HS-27A (cell line): ENCODE results near the gene MAP2K5.

Experiments
- DNase-seq: peaks from one replicate; pipeline ENCODE4 v3.0.0-alpha.2; 2012; ENCODE audit warnings: low read depth, missing footprints

The MAP2K5 gene

GRCh38 chr15:67559576-67559975 is 17.1 kb downstream of the MAP2K5 start:
- no peak for DNase-seq

DNA sequence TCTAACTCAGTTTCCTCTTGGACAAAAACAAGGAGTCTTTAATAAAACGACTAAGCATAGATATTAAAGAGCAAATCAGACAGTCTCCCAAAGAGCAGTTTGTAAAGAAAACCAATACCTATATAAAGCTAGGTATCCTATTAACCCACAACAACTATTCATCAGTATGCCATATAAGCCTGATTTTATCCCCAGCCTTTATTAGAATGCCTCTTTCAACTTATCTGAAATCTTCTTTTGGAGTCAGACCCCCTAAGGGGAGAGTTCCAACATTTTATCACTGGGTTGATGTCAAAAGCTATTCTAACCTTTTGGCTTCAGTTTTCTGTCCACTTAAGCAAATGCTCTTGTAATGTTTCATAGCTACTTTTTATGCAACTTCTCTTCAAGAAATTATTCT is 17.8 kb downstream of the MAP2K5 start:
- no peak for DNase-seq

- no peak for DNase-seq
These were observed 20.6 kb downstream of the MAP2K5 start for GRCh38 chr15:67563092-67563491.

GRCh38 chr15:67564021-67564967 is 21.8 kb downstream of the MAP2K5 start:
- DNase-seq: no peak

GRCh38 chr15:67564968-67565345 is 22.5 kb downstream of the MAP2K5 start:
- no peak for DNase-seq

DNA sequence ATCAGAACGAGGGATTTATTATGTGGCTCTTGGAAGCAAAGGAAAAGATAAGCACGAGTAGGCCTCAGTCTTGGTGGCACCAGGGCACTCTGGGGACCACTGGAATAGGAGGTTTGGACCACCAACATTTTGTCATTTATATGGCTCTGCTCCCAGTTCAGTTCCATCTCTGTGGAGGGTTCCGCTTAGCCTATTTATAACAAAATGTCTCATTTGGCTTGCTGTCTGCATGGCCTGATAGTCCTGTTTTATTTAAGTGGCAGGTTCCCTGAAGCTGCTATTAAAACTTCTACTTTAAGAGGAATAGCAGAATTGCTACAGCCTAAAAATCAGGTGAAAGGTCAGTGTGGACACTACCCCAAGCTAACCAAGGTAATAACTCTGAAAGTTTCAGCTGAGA is 27.2 kb downstream of the MAP2K5 start:
- no peak for DNase-seq

DNA sequence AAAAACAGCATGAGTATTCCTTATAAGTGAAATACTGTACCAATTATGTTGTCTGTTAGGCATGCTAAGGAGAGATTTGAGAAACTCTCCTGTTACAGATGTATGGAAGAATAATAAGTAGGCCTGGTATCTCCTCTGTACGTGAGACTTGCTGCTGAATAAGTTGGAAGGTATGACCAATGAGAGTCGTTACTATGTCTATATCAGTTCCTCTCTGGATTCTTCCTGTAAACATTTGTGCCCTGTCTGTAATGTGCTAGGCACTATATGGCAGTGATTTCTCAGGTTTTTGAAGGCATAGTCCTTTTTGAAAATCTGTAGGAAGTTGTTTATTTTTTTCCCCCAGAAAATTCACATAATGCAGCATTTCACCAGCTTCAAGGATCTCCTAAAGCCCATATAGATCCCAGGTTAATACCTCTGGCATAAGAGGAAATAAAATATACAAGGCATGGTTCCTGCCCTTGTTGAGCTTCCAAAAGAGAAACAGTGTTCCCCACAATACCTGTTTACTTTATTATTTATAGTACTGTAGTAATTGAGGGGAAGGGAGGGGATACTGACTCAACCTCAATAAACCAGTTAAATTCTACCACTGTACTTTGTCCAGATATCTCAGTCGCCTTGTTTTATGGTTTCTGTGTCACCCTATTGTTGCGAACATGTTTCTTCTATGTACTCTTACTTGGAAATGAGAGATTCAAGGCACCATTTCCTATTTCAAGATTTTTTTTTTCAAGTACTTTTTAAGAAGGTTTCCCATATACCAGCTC is 28.6 kb downstream of the MAP2K5 start:
- no peak for DNase-seq

GRCh38 chr15:67571648-67572415 is 29.3 kb downstream of the MAP2K5 start:
- DNase-seq: no peak

DNA sequence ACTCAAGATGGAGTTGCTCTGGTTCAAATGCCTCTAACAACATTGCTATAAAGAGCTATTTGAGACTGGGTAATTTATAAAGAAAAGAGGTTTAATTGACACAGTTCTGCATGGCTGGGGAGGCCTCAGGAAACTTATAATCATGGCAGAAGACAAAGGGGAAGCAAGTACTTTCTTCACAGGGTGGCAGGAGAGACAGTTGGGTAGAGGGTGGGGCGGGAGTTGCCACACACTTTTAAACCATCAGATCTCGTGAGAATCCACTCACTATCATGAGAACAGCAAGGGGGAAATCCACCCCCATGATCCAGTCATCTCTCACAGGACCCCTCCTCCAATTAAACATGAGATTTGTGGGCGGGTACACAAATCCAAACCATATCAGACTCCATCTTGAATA is 30.7 kb downstream of the MAP2K5 start:
- no peak for DNase-seq

DNA sequence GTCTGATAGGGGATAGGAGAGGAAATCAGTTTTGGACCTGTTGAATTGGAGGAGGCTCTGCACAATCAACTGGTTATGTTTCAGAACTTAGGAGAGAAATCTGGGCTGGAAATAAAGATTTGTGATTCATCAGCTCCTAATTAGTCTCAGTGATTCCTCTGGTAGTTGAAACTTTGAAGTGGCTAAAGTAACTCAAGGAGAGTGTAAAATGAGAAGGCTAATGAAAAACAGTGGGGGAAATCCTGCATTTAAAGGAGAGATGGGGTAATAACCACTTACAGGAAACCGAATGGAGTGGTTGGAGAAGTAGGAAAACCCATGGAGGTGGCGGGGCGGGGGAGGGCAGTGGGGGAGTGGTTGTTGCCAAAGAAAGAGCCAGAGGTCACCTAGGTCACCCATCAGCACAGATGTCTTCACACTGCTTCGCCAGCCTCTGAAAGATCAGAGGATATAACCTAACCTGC is 32.6 kb downstream of the MAP2K5 start:
- no peak for DNase-seq

DNA sequence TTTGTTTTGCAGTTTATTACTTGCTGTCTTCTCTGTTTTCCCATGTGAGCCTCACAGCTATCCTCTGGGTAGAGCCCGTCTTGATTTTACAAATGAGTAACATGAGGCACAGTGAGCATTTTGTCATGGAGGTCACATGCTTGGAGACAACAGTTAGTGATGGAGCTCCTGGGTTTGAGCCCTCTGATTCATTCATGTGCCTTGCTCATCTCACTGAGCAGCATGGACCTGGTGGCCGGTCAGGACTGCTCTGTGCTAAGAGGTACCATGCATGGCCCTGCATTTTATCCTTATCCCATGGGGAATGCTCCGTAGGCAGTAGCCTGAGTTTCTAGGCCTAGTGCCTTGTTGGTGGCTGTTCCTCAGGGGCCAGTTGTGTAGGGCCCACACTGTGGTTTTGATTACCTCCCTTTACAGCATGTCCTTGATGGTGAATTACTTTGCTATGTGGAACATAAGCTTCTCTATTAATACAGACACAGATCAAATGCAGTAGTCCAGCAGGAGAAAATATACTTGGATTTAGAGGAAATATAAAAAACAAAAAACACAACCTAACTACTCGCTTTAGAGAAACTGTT is 35.6 kb downstream of the MAP2K5 start:
- DNase-seq: no peak

DNA sequence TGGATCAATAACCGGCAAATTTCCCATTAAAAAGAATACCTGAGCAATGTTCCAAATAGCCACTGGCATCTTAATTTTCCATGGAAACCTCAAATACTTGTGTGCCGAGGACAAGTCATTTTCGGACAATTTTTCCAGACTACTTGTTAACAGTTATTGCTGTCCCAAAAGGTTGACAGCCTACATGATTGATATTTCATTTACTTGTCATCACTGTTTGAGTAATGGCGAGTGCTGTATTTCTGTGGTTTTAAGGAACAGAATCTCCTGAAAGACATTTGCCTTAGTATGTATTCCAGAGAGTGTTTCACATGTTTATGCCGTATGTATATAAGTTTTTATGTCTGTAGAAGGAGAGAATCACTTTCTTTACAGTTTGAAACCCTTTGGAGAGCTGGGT is 36.7 kb downstream of the MAP2K5 start:
- no peak for DNase-seq

DNA sequence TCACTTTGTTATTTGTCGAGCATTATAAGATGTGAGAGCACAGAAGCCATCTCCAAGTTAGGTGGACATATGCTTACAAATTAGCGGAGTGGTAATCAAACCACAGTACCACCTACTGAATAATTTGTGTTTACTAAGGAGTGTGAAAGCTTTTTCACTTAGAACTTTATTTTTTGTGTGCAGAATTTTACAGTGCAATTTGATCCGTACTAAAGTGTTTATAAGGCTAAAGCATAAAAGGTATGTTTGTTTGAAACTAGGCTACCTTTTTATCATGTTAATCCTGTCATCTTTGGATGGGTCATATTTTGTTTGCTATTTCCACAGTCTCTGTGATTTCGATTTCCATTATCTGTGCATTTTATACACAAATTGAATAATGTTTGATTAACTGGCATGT is 37.5 kb downstream of the MAP2K5 start:
- no peak for DNase-seq

- DNase-seq: no peak
These were observed 41.7 kb downstream of the MAP2K5 start for GRCh38 chr15:67584157-67584556.

GRCh38 chr15:67585681-67586080 is 43.2 kb downstream of the MAP2K5 start:
- no peak for DNase-seq

DNA sequence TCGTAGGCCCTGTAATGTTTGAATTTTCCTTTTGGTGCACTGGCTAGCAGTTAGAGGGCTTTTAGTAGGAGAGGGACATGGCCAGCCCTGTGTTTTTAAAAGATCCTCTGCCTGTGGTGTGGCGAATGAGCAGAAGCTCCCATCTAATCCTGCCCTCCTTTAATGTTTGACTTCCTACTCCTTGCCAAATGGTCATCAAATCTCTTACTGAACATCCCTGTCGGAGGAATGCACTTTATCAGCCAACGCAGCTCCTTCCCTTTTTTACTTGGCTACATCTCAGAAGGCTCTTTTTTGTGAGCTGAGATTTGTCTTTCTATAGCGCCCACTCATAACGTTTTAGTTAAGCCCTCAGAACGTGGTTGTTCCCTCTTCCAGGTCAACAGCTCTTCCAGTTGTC is 44.8 kb downstream of the MAP2K5 start:
- no peak for DNase-seq

GRCh38 chr15:67587754-67588153 is 45.3 kb downstream of the MAP2K5 start:
- DNase-seq: no peak

- no peak for DNase-seq
These were observed 47.7 kb downstream of the MAP2K5 start for GRCh38 chr15:67590191-67590590.

GRCh38 chr15:67592245-67592644 is 49.7 kb downstream of the MAP2K5 start:
- DNase-seq: no peak

GRCh38 chr15:67593562-67593961 is 51.1 kb downstream of the MAP2K5 start:
- DNase-seq: no peak

DNA sequence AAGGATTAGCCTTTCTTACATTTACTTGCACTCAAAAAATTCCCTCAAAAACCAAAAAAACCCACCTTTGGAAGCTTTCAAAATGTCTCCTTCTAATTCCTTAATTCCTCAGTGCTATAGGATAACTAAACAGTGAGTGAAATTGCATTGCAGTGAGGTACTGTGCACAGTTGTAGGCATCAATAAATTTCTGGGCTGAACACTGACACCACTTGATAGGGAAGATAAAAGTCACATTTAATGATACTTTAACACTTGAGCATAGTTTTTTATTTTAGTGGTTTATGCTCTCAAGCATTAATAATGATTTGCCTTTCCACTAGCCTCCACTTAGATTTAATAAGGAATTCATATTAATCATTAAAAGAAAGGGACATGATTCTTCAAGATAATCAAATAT is 52.3 kb downstream of the MAP2K5 start:
- DNase-seq: no peak

DNA sequence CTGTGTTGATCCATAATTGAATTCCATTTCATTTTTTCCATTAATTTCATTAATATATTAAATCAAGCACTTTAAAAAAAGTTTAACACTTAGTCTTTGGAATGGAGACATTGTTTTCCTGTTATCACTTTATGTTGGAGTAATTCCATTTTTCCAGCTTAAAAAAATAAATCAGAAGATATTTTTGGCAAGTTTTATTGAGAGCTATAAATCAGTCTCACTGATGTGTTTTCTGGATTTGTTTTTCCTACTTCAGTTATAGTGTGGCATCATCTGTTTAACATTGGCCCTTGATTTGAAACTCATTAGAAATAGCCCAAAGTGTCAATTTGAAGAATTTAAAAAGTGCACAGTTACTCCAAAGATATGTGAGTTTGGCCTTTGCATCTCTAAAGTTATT is 53.1 kb downstream of the MAP2K5 start:
- DNase-seq: no peak
